Measurements from ENCODE around the gene SEC14L2.

Gene SEC14L2

GRCh38 chr22:30373331-30374325 is 23.2 kb upstream of the SEC14L2 start:
- H3K9me3 ChIP-seq (ENCODE audit: control insufficient read depth, low read length): no peaks in the 10 kb centered on the region
- H3K4me1 ChIP-seq (ENCODE audit: control insufficient read depth, insufficient read depth, low read length, poor library complexity, severe bottlenecking): no peaks in the 10 kb centered on the region
- H3K36me3 ChIP-seq (ENCODE audit: control insufficient read depth, insufficient read depth, low read length): no peaks in the 10 kb centered on the region
- no peaks in the 10 kb centered on the region for H3K27me3 ChIP-seq (replicated peaks; ENCODE audit: control insufficient read depth, insufficient read depth, low read length, poor library complexity, severe bottlenecking)
- DNase-seq: no peak
- no peak overlapping the region for H3K27ac ChIP-seq (ENCODE audit: insufficient read depth, low read length, poor library complexity, severe bottlenecking)
- H3K4me3 ChIP-seq (ENCODE audit: insufficient read depth, low read depth, low read length, poor library complexity, severe bottlenecking): no peak overlapping the region

GRCh38 chr22:30375312-30375849 is 21.4 kb upstream of the SEC14L2 start:
- Histone ChIP-seq H3K9me3 (ENCODE audit: control insufficient read depth, low read length) (no peaks in the 10 kb centered on the region), H3K27me3 (replicated peaks; ENCODE audit: control insufficient read depth, insufficient read depth, low read length, poor library complexity, severe bottlenecking) (no peaks in the 10 kb centered on the region), H3K36me3 (ENCODE audit: control insufficient read depth, insufficient read depth, low read length) (no peaks in the 10 kb centered on the region), H3K27ac (ENCODE audit: insufficient read depth, low read length, poor library complexity, severe bottlenecking) (no peak overlapping the region), H3K4me1 (ENCODE audit: control insufficient read depth, insufficient read depth, low read length, poor library complexity, severe bottlenecking) (no peaks in the 10 kb centered on the region), H3K4me3 (ENCODE audit: insufficient read depth, low read depth, low read length, poor library complexity, severe bottlenecking) (no peak overlapping the region)
- no peak for DNase-seq

DNA sequence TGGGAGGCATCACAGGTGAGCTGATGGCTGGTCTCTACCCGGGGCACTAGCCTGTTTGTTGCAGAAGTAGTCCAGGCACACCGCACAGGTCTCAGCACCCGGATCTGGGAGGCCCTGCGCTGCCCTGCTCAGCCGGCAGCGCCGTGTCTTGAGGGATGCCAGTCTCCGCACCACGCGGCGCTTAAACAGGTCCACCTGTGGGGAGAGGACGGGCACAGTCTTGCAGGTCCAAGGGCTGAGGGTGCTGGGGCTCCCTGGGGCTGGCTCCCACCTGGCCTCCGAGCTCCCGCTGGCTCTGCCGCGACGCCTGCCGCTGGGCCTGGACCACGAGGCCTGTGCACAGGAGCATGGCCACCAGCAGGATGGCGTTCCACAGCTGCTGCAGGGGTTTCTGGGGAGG is 16.8 kb upstream of the SEC14L2 start:
- Histone ChIP-seq H3K27me3 (replicated peaks; ENCODE audit: control insufficient read depth, insufficient read depth, low read length, poor library complexity, severe bottlenecking) (no peaks in the 10 kb centered on the region), H3K27ac (ENCODE audit: insufficient read depth, low read length, poor library complexity, severe bottlenecking) (no peak overlapping the region), H3K36me3 (ENCODE audit: control insufficient read depth, insufficient read depth, low read length) (no peaks in the 10 kb centered on the region), H3K9me3 (ENCODE audit: control insufficient read depth, low read length) (no peaks in the 10 kb centered on the region), H3K4me3 (ENCODE audit: insufficient read depth, low read depth, low read length, poor library complexity, severe bottlenecking) (no peak overlapping the region), H3K4me1 (ENCODE audit: control insufficient read depth, insufficient read depth, low read length, poor library complexity, severe bottlenecking) (no peaks in the 10 kb centered on the region)
- DNase-seq: no peak

DNA sequence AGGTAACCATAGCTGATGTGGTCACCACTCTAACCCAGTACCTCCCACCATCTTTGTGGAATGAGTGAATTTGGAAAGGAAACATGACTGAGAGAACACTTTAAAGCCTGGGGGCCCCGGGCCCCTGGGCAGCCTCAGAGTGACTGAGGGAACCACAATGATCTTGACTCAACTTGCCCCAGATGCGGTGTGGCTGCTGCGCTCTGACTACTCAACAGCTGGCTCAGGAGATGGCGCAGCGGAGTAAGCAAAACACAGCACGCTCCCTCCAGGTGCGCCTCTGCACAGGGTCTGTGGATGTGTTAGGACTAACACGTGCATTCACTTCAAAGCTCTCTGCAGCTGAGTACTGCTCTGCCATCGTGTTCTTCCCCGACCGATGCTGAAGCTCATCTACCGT is 15.6 kb upstream of the SEC14L2 start:
- Histone ChIP-seq H3K4me3 (ENCODE audit: insufficient read depth, low read depth, low read length, poor library complexity, severe bottlenecking) (no peak overlapping the region), H3K9me3 (ENCODE audit: control insufficient read depth, low read length) (no peaks in the 10 kb centered on the region), H3K4me1 (ENCODE audit: control insufficient read depth, insufficient read depth, low read length, poor library complexity, severe bottlenecking) (no peaks in the 10 kb centered on the region), H3K27me3 (replicated peaks; ENCODE audit: control insufficient read depth, insufficient read depth, low read length, poor library complexity, severe bottlenecking) (no peaks in the 10 kb centered on the region), H3K36me3 (ENCODE audit: control insufficient read depth, insufficient read depth, low read length) (no peaks in the 10 kb centered on the region), H3K27ac (ENCODE audit: insufficient read depth, low read length, poor library complexity, severe bottlenecking) (no peak overlapping the region)
- DNase-seq: no peak

DNA sequence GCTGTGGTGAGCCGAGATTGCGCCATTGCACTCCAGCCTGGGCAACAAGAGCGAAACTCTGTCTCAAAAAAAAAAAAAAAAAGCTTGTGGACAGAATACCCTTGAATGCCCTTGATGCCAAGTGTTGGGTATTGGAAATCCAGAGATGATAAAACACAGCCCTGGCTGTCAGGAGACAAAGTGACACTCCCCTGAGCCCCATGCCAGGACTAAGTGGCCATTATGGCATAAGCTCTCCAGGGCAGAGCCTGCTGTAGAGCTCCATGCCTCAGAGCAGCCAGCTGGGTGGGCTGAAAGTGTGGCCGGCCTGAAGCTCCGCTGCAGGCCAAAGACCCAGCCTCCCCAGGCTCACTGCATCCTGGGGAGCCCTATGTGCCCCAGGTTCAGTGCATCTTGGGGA is 14.5 kb upstream of the SEC14L2 start:
- H3K9me3 ChIP-seq (ENCODE audit: control insufficient read depth, low read length): no peaks in the 10 kb centered on the region
- no peak overlapping the region for H3K4me3 ChIP-seq (ENCODE audit: insufficient read depth, low read depth, low read length, poor library complexity, severe bottlenecking)
- H3K36me3 ChIP-seq (ENCODE audit: control insufficient read depth, insufficient read depth, low read length): no peaks in the 10 kb centered on the region
- no peak overlapping the region for H3K27ac ChIP-seq (ENCODE audit: insufficient read depth, low read length, poor library complexity, severe bottlenecking)
- no peaks in the 10 kb centered on the region for H3K27me3 ChIP-seq (replicated peaks; ENCODE audit: control insufficient read depth, insufficient read depth, low read length, poor library complexity, severe bottlenecking)
- H3K4me1 ChIP-seq (ENCODE audit: control insufficient read depth, insufficient read depth, low read length, poor library complexity, severe bottlenecking): peaks cover 6% of the 10 kb centered on the region
- DNase-seq: no peak

DNA sequence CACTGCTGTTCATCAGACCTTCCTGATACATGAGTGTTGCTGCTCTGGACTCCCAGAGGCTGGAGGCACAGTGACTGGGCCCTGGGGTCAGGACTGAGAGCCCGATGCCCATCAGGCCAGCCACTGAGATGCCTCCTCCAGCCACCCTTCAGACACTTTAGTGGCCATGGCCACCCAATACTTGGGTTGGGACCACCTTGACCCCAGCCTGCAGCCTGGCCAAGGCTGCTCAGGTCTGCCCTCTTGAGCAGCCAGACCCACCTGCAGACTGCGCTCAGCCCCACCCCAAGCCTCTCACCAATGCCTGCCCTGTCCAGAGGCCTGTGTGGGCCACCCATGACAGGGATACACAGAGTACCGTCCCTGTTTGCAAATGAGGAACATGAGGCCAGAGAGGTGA is 13.8 kb upstream of the SEC14L2 start:
- Histone ChIP-seq H3K27ac (ENCODE audit: insufficient read depth, low read length, poor library complexity, severe bottlenecking) (no peak overlapping the region), H3K4me3 (ENCODE audit: insufficient read depth, low read depth, low read length, poor library complexity, severe bottlenecking) (no peak overlapping the region), H3K36me3 (ENCODE audit: control insufficient read depth, insufficient read depth, low read length) (no peaks in the 10 kb centered on the region), H3K4me1 (ENCODE audit: control insufficient read depth, insufficient read depth, low read length, poor library complexity, severe bottlenecking) (peaks cover 8% of the 10 kb centered on the region), H3K9me3 (ENCODE audit: control insufficient read depth, low read length) (no peaks in the 10 kb centered on the region), H3K27me3 (replicated peaks; ENCODE audit: control insufficient read depth, insufficient read depth, low read length, poor library complexity, severe bottlenecking) (no peaks in the 10 kb centered on the region)
- no peak for DNase-seq

DNA sequence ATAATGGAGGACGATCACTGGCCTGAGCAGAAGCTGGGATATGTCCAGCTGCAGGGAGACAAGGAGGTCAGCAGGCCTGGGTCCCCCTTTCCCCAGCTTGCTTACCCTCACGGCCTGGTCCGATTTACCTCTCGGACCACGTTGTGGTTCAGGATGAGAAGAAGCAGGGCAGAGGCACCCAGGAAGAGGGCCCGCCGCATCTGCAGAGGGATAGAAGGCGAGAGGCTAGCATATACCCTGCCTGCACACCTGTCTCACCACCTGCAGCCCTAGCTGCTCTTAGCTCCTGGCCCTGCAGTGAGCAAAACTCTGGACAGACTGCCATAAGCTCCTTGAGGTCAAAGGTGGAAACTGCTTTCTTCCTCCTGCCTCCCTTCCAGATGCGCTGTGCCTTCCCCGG is 10.9 kb upstream of the SEC14L2 start:
- no peak overlapping the region for H3K27ac ChIP-seq (ENCODE audit: insufficient read depth, low read length, poor library complexity, severe bottlenecking)
- no peak for DNase-seq
- H3K36me3 ChIP-seq (ENCODE audit: control insufficient read depth, insufficient read depth, low read length): no peaks in the 10 kb centered on the region
- no peaks in the 10 kb centered on the region for H3K27me3 ChIP-seq (replicated peaks; ENCODE audit: control insufficient read depth, insufficient read depth, low read length, poor library complexity, severe bottlenecking)
- H3K4me1 ChIP-seq (ENCODE audit: control insufficient read depth, insufficient read depth, low read length, poor library complexity, severe bottlenecking): peaks cover 8% of the 10 kb centered on the region
- H3K9me3 ChIP-seq (ENCODE audit: control insufficient read depth, low read length): no peaks in the 10 kb centered on the region
- no peak overlapping the region for H3K4me3 ChIP-seq (ENCODE audit: insufficient read depth, low read depth, low read length, poor library complexity, severe bottlenecking)

- peak overlapping the region; percentile 32 for H3K4me3 ChIP-seq (ENCODE audit: insufficient read depth, low read depth, low read length, poor library complexity, severe bottlenecking)
- no peak overlapping the region for H3K27ac ChIP-seq (ENCODE audit: insufficient read depth, low read length, poor library complexity, severe bottlenecking)
- H3K27me3 ChIP-seq (replicated peaks; ENCODE audit: control insufficient read depth, insufficient read depth, low read length, poor library complexity, severe bottlenecking): no peaks in the 10 kb centered on the region
- peaks cover 8% of the 10 kb centered on the region for H3K4me1 ChIP-seq (ENCODE audit: control insufficient read depth, insufficient read depth, low read length, poor library complexity, severe bottlenecking)
- DNase-seq: no peak
- H3K9me3 ChIP-seq (ENCODE audit: control insufficient read depth, low read length): no peaks in the 10 kb centered on the region
- H3K36me3 ChIP-seq (ENCODE audit: control insufficient read depth, insufficient read depth, low read length): no peaks in the 10 kb centered on the region
Observed at GRCh38 chr22:30386608-30386959, 10.2 kb upstream of the SEC14L2 start.

DNA sequence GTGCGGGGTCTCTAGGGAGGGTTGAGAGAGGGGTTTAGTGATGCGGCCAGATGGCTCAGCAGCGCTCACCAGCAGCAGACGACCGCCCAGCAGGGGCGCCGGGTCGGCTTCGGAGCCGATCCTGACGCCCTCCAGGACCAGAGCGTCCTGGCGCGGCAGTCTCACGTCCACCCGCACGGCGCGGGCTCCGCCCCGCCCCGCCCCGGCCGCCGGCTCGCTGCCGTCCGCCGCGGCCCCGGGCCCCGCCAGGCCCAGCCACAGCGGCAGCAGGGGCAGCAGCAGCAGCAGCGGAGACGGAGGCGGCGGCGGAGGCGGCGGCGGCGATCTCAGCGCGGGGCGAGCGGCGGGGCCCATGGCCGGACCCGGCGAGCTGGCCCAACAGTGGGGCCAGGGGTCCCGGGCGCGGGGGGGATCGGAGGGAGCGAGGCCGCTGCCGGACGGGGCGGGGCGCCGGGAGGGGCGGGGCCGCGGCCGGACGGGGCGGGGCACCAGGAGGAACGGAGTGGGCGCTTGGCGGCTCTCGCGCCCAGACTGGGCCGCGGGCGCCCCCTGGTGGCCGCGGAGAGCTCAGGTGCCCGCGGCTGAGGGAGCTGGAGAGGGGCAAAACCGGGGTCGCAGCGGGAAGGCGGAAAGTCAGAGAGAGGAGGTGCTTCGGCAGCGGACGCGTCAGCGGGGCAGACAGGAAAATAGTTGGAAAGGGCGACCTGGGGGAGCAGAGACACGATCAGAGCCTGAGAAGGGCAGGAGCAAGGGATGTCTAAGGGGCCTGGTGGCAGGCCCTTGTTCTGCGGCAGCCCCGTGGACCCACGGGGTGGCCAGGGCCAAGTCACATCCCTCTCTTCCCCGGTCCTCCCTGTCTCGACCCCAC is 9.6 kb upstream of the SEC14L2 start, which contains the start of gene RNF215:
TSS of gene RNF215 (minus strand) at position 452 of the 868 bp plus-strand sequence. CDS start at position 354, 98 bp downstream.
- H3K36me3 ChIP-seq (ENCODE audit: control insufficient read depth, insufficient read depth, low read length): no peaks in the 10 kb centered on the region
- H3K4me1 ChIP-seq (ENCODE audit: control insufficient read depth, insufficient read depth, low read length, poor library complexity, severe bottlenecking): peaks cover 8% of the 10 kb centered on the region
- H3K27ac ChIP-seq (ENCODE audit: insufficient read depth, low read length, poor library complexity, severe bottlenecking): no peak within 1 kb of the TSS
- H3K4me3 ChIP-seq (ENCODE audit: insufficient read depth, low read depth, low read length, poor library complexity, severe bottlenecking): peak within 1 kb of the TSS; percentile 32
- no peaks in the 10 kb centered on the region for H3K9me3 ChIP-seq (ENCODE audit: control insufficient read depth, low read length)
- no peaks in the 10 kb centered on the region for H3K27me3 ChIP-seq (replicated peaks; ENCODE audit: control insufficient read depth, insufficient read depth, low read length, poor library complexity, severe bottlenecking)
- peak; percentile 62 to 73 (median 71) for DNase-seq

Measured in effector memory CD4-positive, alpha-beta T cell (primary cell).